ENCODE data around the gene MSX2.

- no peak for TF ChIP-seq CTCF (conservative IDR thresholded peaks at IDR 0.05; ENCODE audit: low read depth, low read length)
- TF ChIP-seq EZH2 (IDR thresholded peaks at IDR 0.05; ENCODE audit: borderline replicate concordance, low read depth, low read length, poor library complexity, severe bottlenecking), result no peak
These were observed 9.6 kb upstream of the MSX2 start for GRCh38 chr5:174714751-174715150.

Data from A673 (cell line).